K562 (cell line): Measurements from ENCODE around the gene TSSK6. TPM values are rescaled to one million over a fixed set of nuclear protein-coding genes. Genes with fewer than 3 reads are reported as not detected.

Experiments
- ATAC-seq: fragments of 200-7000 bp; cut with Tn5 transposase; 3 replicates; pipeline ENCODE4 v1.9.1; 2020; ENCODE audit warnings: moderate library complexity
- BruUV-seq: library from RNA; stranded (reverse); fragments of 400-500 nt; replicated peaks from 2 replicates; lab custom pipeline; 2021; lab: Mats Ljungman, UMichigan
- CTCF ChIA-PET: fragments of 300-600 bp; formaldehyde crosslinking; extraction: SDS; loops from one replicate; lab custom pipeline; 2021; ENCODE audit warnings: low intra/inter-chr PET ratio; lab: Yijun Ruan, JAX
- POLR2A ChIA-PET: fragments of 300-600, 350-650 bp; sonication (Branson Sonifier 250); formaldehyde crosslinking; extraction: SDS; loops from one replicate; lab custom pipeline; 2021; ENCODE audit warnings: antibody characterized with exemption, inconsistent platforms; lab: Yijun Ruan, JAX
- DNase-seq, 4 experiments: peaks; one replicate each; pipeline versions ENCODE4 v3.0.0 to v3.0.0-alpha.2; 2011 to 2018; ENCODE audit warnings: low spot score in 3 of 4, mixed read lengths in 3 of 4; ENCODE audit errors: extremely low read depth in 1 of 4
- FAIRE-seq: peaks from 2 replicates; lab custom pipeline; 2011; peaks lifted over from hg19 to GRCh38; lab: Jason Lieb, UNC
- H2AFZ ChIP-seq: 2 replicates; pipeline ENCODE4 v1.6.0; 2011; ENCODE audit warnings: low read depth, low read length, control low read depth, inconsistent platforms
- H3K27ac ChIP-seq: fragments of 200-600 bp; 3 replicates; pipeline ENCODE4 v1.8.0; 2011; ENCODE audit warnings: low read depth, mild to moderate bottlenecking, control low read depth, inconsistent platforms, low read length, moderate library complexity, mixed read lengths; ENCODE audit errors: extremely low read depth
- H3K27me3 ChIP-seq, 2 experiments: fragments of 300-600 bp in 1 of 2; 2 replicates in 1 of 2; 3 replicates in 1 of 2; pipeline versions ENCODE4 v1.6.0 to v1.8.0; 2011; ENCODE audit warnings: inconsistent platforms in 2 of 2, low read length in 2 of 2, mild to moderate bottlenecking in 1 of 2, mixed read lengths in 1 of 2, moderate library complexity in 1 of 2; ENCODE audit not compliant: control insufficient read depth in 2 of 2, insufficient read depth in 2 of 2
- H3K36me3 ChIP-seq: fragments of 300-600 bp; 3 replicates; pipeline ENCODE4 v1.8.0; 2011; ENCODE audit warnings: mild to moderate bottlenecking, low read length, inconsistent platforms; ENCODE audit not compliant: control insufficient read depth, insufficient read depth
- H3K4me1 ChIP-seq, 2 experiments: fragments of 200-600 bp in 1 of 2; replicated peaks in 1 of 2; 2 replicates in 1 of 2; 3 replicates in 1 of 2; pipeline versions ENCODE4 v1.5.1 to v1.8.0; 2011; ENCODE audit warnings: inconsistent platforms in 2 of 2, low read length in 2 of 2, mild to moderate bottlenecking in 1 of 2, mixed read lengths in 1 of 2, moderate library complexity in 1 of 2; ENCODE audit not compliant: control insufficient read depth in 2 of 2, insufficient read depth in 2 of 2
- H3K4me2 ChIP-seq: 2 replicates; pipeline ENCODE4 v1.6.1; 2011; ENCODE audit warnings: low read length, control low read depth, inconsistent platforms, mixed read lengths; ENCODE audit not compliant: insufficient read depth
- H3K4me3 ChIP-seq: fragments of 200-600 bp; sonication (generic), shearing (Covaris generic); 2 replicates; pipeline ENCODE4 v1.5.1; 2016; ENCODE audit warnings: control low read depth, inconsistent platforms
- H3K79me2 ChIP-seq: fragments of 200-600 bp; 3 replicates; pipeline ENCODE4 v1.8.0; 2011; ENCODE audit warnings: low read length, inconsistent platforms; ENCODE audit not compliant: control insufficient read depth, insufficient read depth
- H3K9ac ChIP-seq, 2 experiments: 2 replicates each; pipeline versions ENCODE4 v1.6.0 to v1.6.1; 2011; ENCODE audit warnings: low read depth in 2 of 2, low read length in 2 of 2, control low read depth in 1 of 2, inconsistent platforms in 1 of 2, mild to moderate bottlenecking in 1 of 2, mixed read lengths in 1 of 2; ENCODE audit not compliant: insufficient read depth in 1 of 2
- H3K9me1 ChIP-seq: one replicate; pipeline ENCODE4 v1.6.0; 2011; ENCODE audit warnings: inconsistent platforms, mild to moderate bottlenecking, low read length, moderate library complexity; ENCODE audit not compliant: control insufficient read depth, insufficient read depth
- H3K9me3 ChIP-seq: replicated peaks from 2 replicates; pipeline ENCODE4 v1.5.1; 2011; ENCODE audit warnings: low read depth, low read length, inconsistent platforms; ENCODE audit not compliant: control insufficient read depth, insufficient read depth
- H4K20me1 ChIP-seq: replicated peaks from 2 replicates; pipeline ENCODE4 v1.6.1; 2011; ENCODE audit warnings: low read length, inconsistent platforms, mixed read lengths; ENCODE audit not compliant: control insufficient read depth, insufficient read depth
- CHD1 ChIP-seq: fragments of 200-600 bp; sonication (generic); IDR thresholded peaks from one replicate; pipeline ENCODE4 v1.6.1; 2012; ENCODE audit warnings: mild to moderate bottlenecking, moderate library complexity, low read length, inconsistent platforms
- NBN ChIP-seq: fragments of 450-650 bp; IDR thresholded peaks from 2 replicates; pipeline ENCODE4 v1.6.1; 2016; ENCODE audit warnings: low read depth, mild to moderate bottlenecking
- POLR2AphosphoS5 ChIP-seq: IDR thresholded peaks from 2 replicates; pipeline ENCODE4 v1.6.1; 2011; ENCODE audit warnings: mild to moderate bottlenecking, low read depth, low read length, moderate library complexity; ENCODE audit not compliant: control insufficient read depth, insufficient read depth
- POLR2G ChIP-seq: fragments of 200-400 bp; formaldehyde crosslinking; IDR thresholded peaks from 2 replicates; pipeline ENCODE4 v1.6.1; 2017; ENCODE audit warnings: low read depth, mild to moderate bottlenecking, antibody characterized with exemption, low read length, moderate library complexity
- RBFOX2 ChIP-seq: fragments of 200-400 bp; formaldehyde crosslinking; IDR thresholded peaks from 2 replicates; pipeline ENCODE4 v1.6.1; 2017; ENCODE audit warnings: low read depth, mild to moderate bottlenecking, low read length, moderate library complexity
- ZMIZ1 ChIP-seq, 2 experiments: fragments of 150-350 bp in 1 of 2; IDR thresholded peaks; 2 replicates each; pipeline ENCODE4 v1.6.1; 2012 to 2016; ENCODE audit warnings: low read depth in 2 of 2, low read length in 2 of 2, mild to moderate bottlenecking in 1 of 2, moderate library complexity in 1 of 2
- ZSCAN29 ChIP-seq: fragments of 450-650 bp; IDR thresholded peaks from 2 replicates; pipeline ENCODE4 v1.6.1; 2017
- WGBS: fragments of 100-300 bp; shearing (Covaris generic); methylation state at CpG from one replicate; pipeline ENCODE4 v1.1.6; 2016; ENCODE audit warnings: low coverage, mixed read lengths; ENCODE audit not compliant: insufficient coverage; ENCODE audit errors: missing lambda C conversion rate; 5-methylcytosine and 5-hydroxymethylcytosine counted together
- in situ Hi-C: fragments of 300-500 bp; cut with MboI; formaldehyde crosslinking; loops from 4 replicates; pipeline ENCODE4 v1.15.0; 2018; ENCODE audit warnings: inconsistent platforms, mixed read lengths
- intact Hi-C: fragments of 100-400 bp; cut with micrococcal nuclease; formaldehyde crosslinking; loops from 2 replicates; pipeline ENCODE4 v1.14.2; 2022
- polyA plus RNA-seq, 8 experiments: library from polyadenylated mRNA; depleted of rRNA in 4 of 8; stranded (reverse) in 5 of 8; unstranded in 3 of 8; fragments of >200 nt; fragmentation: Nextera tagmentation in 2 of 8; fragmentation: Illumina TruSeq in 1 of 8; extraction: Ambion mirVana in 2 of 8; extraction: Trizol in 1 of 8; gene quantifications; 2 replicates each; pipeline versions ENCODE4 v1.2.1 to v1.2.3, GENCODE V29; 2011 to 2014; ENCODE audit warnings: inconsistent platforms in 1 of 8, missing spikeins in 1 of 8
- total RNA-seq, 7 experiments: library from RNA; depleted of rRNA in 6 of 7; stranded (reverse); fragments of >200 nt in 6 of 7; fragmentation: Illumina TruSeq in 2 of 7; extraction: Trizol in 2 of 7; gene quantifications; 2 replicates each; pipeline versions ENCODE4 v1.2.1 to v1.2.3, GENCODE V29; 2011 to 2021; ENCODE audit warnings: low replicate concordance in 1 of 7

Gene TSSK6
- total and polyA plus RNA-seq, 9 of the 15 experiments (the other 6 are each of a cell fraction or from before 2014, with no cell fraction given): 0.21 to 2.6 (median 1.5) TPM; not detected in 3

GRCh38 chr19:19527674-19528625 is 12.6 kb upstream of the TSSK6 start:
- Histone ChIP-seq H4K20me1 (0 out of 2 replicates have a peak, but pooled peaks cover 9% of the 10 kb centered on the region), H3K9me3 (no peaks in the 10 kb centered on the region), H3K9me1 (peaks cover 8% of the 10 kb centered on the region), H3K4me2 (no peak overlapping the region), H3K36me3 (peaks cover 62% of the 10 kb centered on the region), H3K27ac (no peak overlapping the region), H3K79me2 (peaks cover 25% of the 10 kb centered on the region), H3K4me3 (no peak overlapping the region), H2AFZ (no peak overlapping the region), H3K27me3 (no peaks in the 10 kb centered on the region), H3K9ac (no peak overlapping the region; a peak in 1 of 4 replicates), H3K4me1 (peaks cover 5 to 38% of the 10 kb centered on the region in 2 experiments)
- DNase-seq: no peak
- TF ChIP-seq NBN: no peak
- no peak for TF ChIP-seq CHD1
- no peak for TF ChIP-seq POLR2AphosphoS5
- no peak for TF ChIP-seq ZMIZ1 (IDR thresholded peaks at IDR 0.05; ENCODE audit: low read depth in 2 of 2, low read length in 2 of 2)
- peak; percentile 17; the same call in 1 of the 2 replicates for TF ChIP-seq POLR2G
- no peak for TF ChIP-seq ZSCAN29
- 0 out of 2 replicates have a peak, but pooled peaks have one; percentile 36 for TF ChIP-seq RBFOX2
- no TSS peak for BruUV-seq
- no peak for FAIRE-seq
- ATAC-seq: no peak
- in situ Hi-C loops (loop anchor here (25.0 kb wide), 1 partner anchor 109 kb away; the partner anchor contains the start of genes GMIP and LPAR2), intact Hi-C loops (no loop called here)
- CTCF ChIA-PET: no interaction called here
- WGBS: 93% methylated on average over 20 of the region's 27 CpGs
- POLR2A ChIA-PET: interaction anchor here (0.6 to 0.9 kb wide), 3 partner anchors 12 to 79 kb away, joined by 3 to 6 read pairs (median 3); partner anchors contain the start of gene NDUFA13
